Astrocyte (in vitro differentiated cells and primary cell): Measurements from ENCODE around the gene PECR. TPM values are rescaled to one million over a fixed set of nuclear protein-coding genes. Genes with fewer than 3 reads are reported as not detected.

ENCODE experiments used
- DNase-seq: peaks from one replicate; pipeline ENCODE4 v3.0.0-alpha.2; 2010; ENCODE audit warnings: low read depth
- FAIRE-seq: peaks from 2 replicates; lab custom pipeline; 2011; peaks lifted over from hg19 to GRCh38; lab: Jason Lieb, UNC
- H2AFZ ChIP-seq: 2 replicates; pipeline ENCODE4 v1.6.0; 2012; ENCODE audit warnings: low read depth, low read length, inconsistent platforms
- H3K27ac ChIP-seq: 2 replicates; pipeline ENCODE4 v1.5.1; 2011; ENCODE audit warnings: low read depth, low read length, inconsistent platforms
- H3K27me3 ChIP-seq: 2 replicates; pipeline ENCODE4 v1.6.0; 2011; ENCODE audit warnings: low read length, inconsistent platforms; ENCODE audit not compliant: insufficient read depth
- H3K36me3 ChIP-seq: 2 replicates; pipeline ENCODE4 v1.5.1; 2011; ENCODE audit warnings: low read length, inconsistent platforms; ENCODE audit not compliant: insufficient read depth
- H3K4me1 ChIP-seq: 2 replicates; pipeline ENCODE4 v1.5.1; 2011; ENCODE audit warnings: low read length, inconsistent platforms; ENCODE audit not compliant: insufficient read depth
- H3K4me2 ChIP-seq: 2 replicates; pipeline ENCODE4 v1.6.0; 2012; ENCODE audit warnings: low read length, inconsistent platforms
- H3K4me3 ChIP-seq: 2 replicates; pipeline ENCODE4 v1.5.1; 2011; ENCODE audit warnings: low read depth, mild to moderate bottlenecking, low read length, inconsistent platforms; ENCODE audit not compliant: insufficient read depth
- H3K79me2 ChIP-seq: 2 replicates; pipeline ENCODE4 v1.6.0; 2012; ENCODE audit warnings: mild to moderate bottlenecking, low read length, inconsistent platforms; ENCODE audit not compliant: insufficient read depth
- H3K9ac ChIP-seq: 2 replicates; pipeline ENCODE4 v1.6.0; 2012; ENCODE audit warnings: mild to moderate bottlenecking, low read length, inconsistent platforms
- H3K9me3 ChIP-seq: 2 replicates; pipeline ENCODE4 v1.5.1; 2012; ENCODE audit warnings: low read depth, mild to moderate bottlenecking, low read length, inconsistent platforms; ENCODE audit not compliant: insufficient read depth
- H4K20me1 ChIP-seq: 2 replicates; pipeline ENCODE4 v1.6.0; 2012; ENCODE audit warnings: low read length, inconsistent platforms; ENCODE audit not compliant: insufficient read depth
- H3K27ac Mint-ChIP-seq: one replicate; pipeline ENCODE4 v1.8.0; 2021; ENCODE audit warnings: mild to moderate bottlenecking, mixed read lengths; ENCODE audit not compliant: unreplicated experiment
- H3K27me3 Mint-ChIP-seq: one replicate; pipeline ENCODE4 v1.8.0; 2021; ENCODE audit warnings: low read depth, mixed read lengths; ENCODE audit not compliant: unreplicated experiment
- H3K36me3 Mint-ChIP-seq: one replicate; pipeline ENCODE4 v1.8.0; 2021; ENCODE audit warnings: low read depth, mixed read lengths; ENCODE audit not compliant: unreplicated experiment
- H3K4me1 Mint-ChIP-seq: one replicate; pipeline ENCODE4 v1.8.0; 2021; ENCODE audit warnings: low read depth, mixed read lengths; ENCODE audit not compliant: unreplicated experiment
- H3K4me3 Mint-ChIP-seq: one replicate; pipeline ENCODE4 v1.8.0; 2021; ENCODE audit warnings: mild to moderate bottlenecking, moderate library complexity, mixed read lengths; ENCODE audit not compliant: unreplicated experiment
- H3K9me3 Mint-ChIP-seq: one replicate; pipeline ENCODE4 v1.8.0; 2021; ENCODE audit warnings: mild to moderate bottlenecking, mixed read lengths; ENCODE audit not compliant: unreplicated experiment
- CTCF ChIP-seq: IDR thresholded peaks from 2 replicates; pipeline ENCODE4 v1.5.1; 2011; ENCODE audit warnings: low read depth, mild to moderate bottlenecking, inconsistent platforms, low read length, moderate library complexity; ENCODE audit not compliant: insufficient read depth
- EZH2 ChIP-seq: IDR thresholded peaks from 2 replicates; pipeline ENCODE4 v1.6.1; 2012; ENCODE audit warnings: mild to moderate bottlenecking, low read length, inconsistent platforms; ENCODE audit not compliant: insufficient read depth
- total RNA-seq: library from RNA; stranded (reverse); gene quantifications from 2 replicates; pipeline ENCODE4 v1.2.1, GENCODE V29; 2021

Gene PECR
- total RNA-seq, 1 donor from 2014 or later = 17.0 TPM

- FAIRE-seq (no peak), DNase-seq (no peak)
- Histone ChIP-seq H3K9me3 (no peaks in the 10 kb centered on the region), H3K4me3 (no peak overlapping the region), H3K36me3 (no peaks in the 10 kb centered on the region), H3K4me2 (no peak overlapping the region), H2AFZ (no peak overlapping the region), H3K4me1 (peaks cover 28% of the 10 kb centered on the region), H3K79me2 (no peaks in the 10 kb centered on the region), H4K20me1 (no peaks in the 10 kb centered on the region), H3K9ac (no peak overlapping the region), H3K27ac (no peak overlapping the region), H3K27me3 (no peaks in the 10 kb centered on the region)
- Mint-ChIP-seq H3K4me1 (peaks cover 40% of the 10 kb centered on the region), H3K36me3 (peaks cover 14% of the 10 kb centered on the region), H3K4me3 (no peak overlapping the region), H3K27me3 (no peaks in the 10 kb centered on the region), H3K9me3 (peaks cover 8% of the 10 kb centered on the region), H3K27ac (no peak overlapping the region)
- TF ChIP-seq CTCF (no peak), EZH2 (no peak)
These were observed 4.7 kb upstream of the PECR start for GRCh38 chr2:216086207-216086893.

GRCh38 chr2:216084547-216084946, 2.9 kb upstream of the PECR start:
- peak overlapping the region; percentile 35 for H2AFZ ChIP-seq
- no peaks in the 10 kb centered on the region for H3K79me2 ChIP-seq
- peaks cover 38% of the 10 kb centered on the region for H3K4me1 Mint-ChIP-seq
- H3K4me2 ChIP-seq = peak overlapping the region; percentile 95
- no peaks in the 10 kb centered on the region for H4K20me1 ChIP-seq
- peaks cover 4% of the 10 kb centered on the region for H3K36me3 Mint-ChIP-seq
- H3K27me3 ChIP-seq = no peaks in the 10 kb centered on the region
- H3K9ac ChIP-seq = peak overlapping the region; percentile 71
- peak overlapping the region; percentile 26 for H3K4me3 ChIP-seq
- peaks cover 31% of the 10 kb centered on the region for H3K4me1 ChIP-seq
- H3K27me3 Mint-ChIP-seq = no peaks in the 10 kb centered on the region
- H3K27ac ChIP-seq = peak overlapping the region; percentile 85
- H3K9me3 ChIP-seq = no peaks in the 10 kb centered on the region
- TF ChIP-seq EZH2 = no peak
- no peak for FAIRE-seq
- H3K9me3 Mint-ChIP-seq = peaks cover 2% of the 10 kb centered on the region
- H3K27ac Mint-ChIP-seq = peak overlapping the region; percentile 63
- DNase-seq = no peak
- H3K36me3 ChIP-seq = no peaks in the 10 kb centered on the region
- H3K4me3 Mint-ChIP-seq = peak overlapping the region; percentile 97

- peak overlapping the region; percentile 26 for H3K4me3 ChIP-seq
- Mint-ChIP-seq H3K4me1 (peaks cover 38% of the 10 kb centered on the region), H3K4me3 (peak overlapping the region; percentile 97), H3K27ac (peak overlapping the region; percentile 63), H3K27me3 (no peaks in the 10 kb centered on the region), H3K36me3 (peaks cover 1% of the 10 kb centered on the region), H3K9me3 (no peaks in the 10 kb centered on the region)
- peaks cover 31% of the 10 kb centered on the region for H3K4me1 ChIP-seq
- no peaks in the 10 kb centered on the region for H3K79me2 ChIP-seq
- H3K36me3 ChIP-seq = no peaks in the 10 kb centered on the region
- H2AFZ ChIP-seq = peak overlapping the region; percentile 43
- peak overlapping the region; percentile 71 for H3K9ac ChIP-seq
- no peak for FAIRE-seq
- H3K4me2 ChIP-seq = peak overlapping the region; percentile 95
- H4K20me1 ChIP-seq = no peaks in the 10 kb centered on the region
- DNase-seq = peak; percentile 97
- H3K27me3 ChIP-seq = no peaks in the 10 kb centered on the region
- H3K27ac ChIP-seq = peak overlapping the region; percentile 85
- H3K9me3 ChIP-seq = no peaks in the 10 kb centered on the region
- TF ChIP-seq CTCF = no peak
- TF ChIP-seq EZH2 = no peak
These were observed 2.1 kb upstream of the PECR start for GRCh38 chr2:216083464-216084281.
